SH-SY5Y (cell line): Measurements from ENCODE around the gene C1R.

Experiments
- GATA2 ChIP-seq: IDR thresholded peaks from 2 replicates; pipeline ENCODE4 v1.6.1; 2011; ENCODE audit warnings: mild to moderate bottlenecking, low read depth, low read length
- GATA3 ChIP-seq: IDR thresholded peaks from 2 replicates; pipeline ENCODE4 v1.6.1; 2011; ENCODE audit warnings: low read depth, mild to moderate bottlenecking, low read length, moderate library complexity

DNA sequence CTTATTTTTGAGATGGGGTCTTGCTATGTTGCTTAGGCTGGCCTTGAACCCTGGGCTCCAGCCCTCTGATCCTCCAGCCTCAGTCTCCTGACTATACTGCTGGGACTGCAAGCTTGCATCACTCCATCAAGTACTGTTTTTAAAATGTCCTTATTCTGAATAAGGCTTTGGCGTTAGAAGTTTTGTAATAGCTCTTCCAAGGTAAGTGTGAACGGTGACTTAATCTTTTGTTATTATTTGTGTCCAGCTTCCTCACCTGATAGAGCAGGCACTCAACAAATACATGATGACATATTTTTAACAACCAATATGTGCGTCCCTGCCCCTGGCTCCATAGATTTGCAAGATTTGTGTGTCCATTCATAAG is 15.4 kb upstream of the C1R start:
- TF ChIP-seq GATA3 (no peak), GATA2 (no peak)
